Panc1 (cell line): ENCODE measurements around the gene MAFB. TPM values are rescaled to one million over a fixed set of nuclear protein-coding genes. Genes with fewer than 3 reads are reported as not detected.

Experiments used
- ATAC-seq: fragments of 200-7000 bp; cut with Tn5 transposase; 2 replicates; pipeline ENCODE4 v1.9.1; 2020; ENCODE audit warnings: mild to moderate bottlenecking, moderate library complexity
- BruUV-seq: library from RNA; stranded (reverse); fragments of 400-500 nt; replicated peaks from 2 replicates; lab custom pipeline; 2021; lab: Mats Ljungman, UMichigan
- CTCF ChIA-PET: fragments of 300-600 bp; sonication (Branson Sonifier 250); formaldehyde crosslinking; loops from one replicate; lab custom pipeline; 2022; ENCODE audit warnings: antibody characterized with exemption; lab: Charles Lee
- POLR2A ChIA-PET: fragments of 300-600 bp; sonication (Branson Sonifier 250); formaldehyde crosslinking; loops from one replicate; lab custom pipeline; 2022; ENCODE audit warnings: antibody characterized with exemption; lab: Charles Lee
- DNase-seq: peaks from one replicate; pipeline ENCODE4 v3.0.0-alpha.2; 2010; ENCODE audit warnings: low read depth, low spot score
- H3K27ac ChIP-seq: 2 replicates; pipeline ENCODE4 v1.5.1; 2011; ENCODE audit warnings: mild to moderate bottlenecking, low read length, inconsistent platforms
- H3K27me3 ChIP-seq: fragments of 200-500 bp; sonication (Bioruptor generic); 2 replicates; pipeline ENCODE4 v1.6.0; 2014; ENCODE audit warnings: low read length, inconsistent platforms; ENCODE audit not compliant: control insufficient read depth, insufficient read depth
- H3K36me3 ChIP-seq: fragments of 200-500 bp; sonication (Bioruptor generic); 2 replicates; pipeline ENCODE4 v1.5.1; 2014; ENCODE audit warnings: inconsistent platforms, mild to moderate bottlenecking, low read length, moderate library complexity; ENCODE audit not compliant: control insufficient read depth, insufficient read depth
- H3K4me1 ChIP-seq: 2 replicates; pipeline ENCODE4 v1.5.1; 2011; ENCODE audit warnings: inconsistent platforms, mild to moderate bottlenecking, low read length, moderate library complexity; ENCODE audit not compliant: control insufficient read depth, insufficient read depth
- H3K4me3 ChIP-seq, 2 experiments: 2 replicates each; pipeline ENCODE4 v1.5.1; 2011 to 2012; ENCODE audit warnings: low read depth in 2 of 2, low read length in 2 of 2, mild to moderate bottlenecking in 2 of 2, inconsistent platforms in 1 of 2, moderate library complexity in 1 of 2
- H3K9me3 ChIP-seq: fragments of 200-500 bp; sonication (Bioruptor generic); 2 replicates; pipeline ENCODE4 v1.5.1; 2014; ENCODE audit warnings: low read depth, mild to moderate bottlenecking, inconsistent platforms, low read length, moderate library complexity; ENCODE audit not compliant: control insufficient read depth, insufficient read depth
- CTCF ChIP-seq: fragments of 450-650 bp; IDR thresholded peaks from 2 replicates; pipeline ENCODE4 v1.5.1; 2017; ENCODE audit warnings: mild to moderate bottlenecking
- POLR2AphosphoS5 ChIP-seq: IDR thresholded peaks from 2 replicates; pipeline ENCODE4 v1.6.1; 2012; ENCODE audit warnings: mild to moderate bottlenecking, low read depth, low read length, moderate library complexity
- SIN3A ChIP-seq: IDR thresholded peaks from 2 replicates; pipeline ENCODE4 v1.6.1; 2012; ENCODE audit warnings: low read depth, mild to moderate bottlenecking, low read length, moderate library complexity, borderline replicate concordance; ENCODE audit not compliant: insufficient read depth
- TCF7L2 ChIP-seq: IDR thresholded peaks from 2 replicates; pipeline ENCODE4 v1.6.1; 2011; ENCODE audit warnings: mild to moderate bottlenecking, low read depth, low read length, inconsistent platforms
- in situ Hi-C: cut with HindIII; loops from 2 replicates; pipeline ENCODE4 v1.10.0; 2016; ENCODE audit warnings: low sequenced_read_pairs, low pct_unique_long_range_greater_than_20kb
- intact Hi-C: fragments of 100-400 bp; cut with micrococcal nuclease; formaldehyde crosslinking; loops from one replicate; pipeline ENCODE4 v1.10.0; 2022; ENCODE audit not compliant: unreplicated experiment
- total RNA-seq: library from RNA; stranded (reverse); gene quantifications from one replicate; pipeline ENCODE4 v1.2.1, GENCODE V29; 2021; ENCODE audit not compliant: unreplicated experiment
- TF ChIP-seq, protein P1 (sequence below), 2 experiments: IDR thresholded peaks; 2 replicates each; pipeline ENCODE4 v1.6.1; 2011 to 2012; ENCODE audit warnings: low read depth in 2 of 2, control low read depth in 1 of 2, low read length in 1 of 2, mild to moderate bottlenecking in 1 of 2, moderate library complexity in 1 of 2; ENCODE audit not compliant: insufficient read depth in 1 of 2

Gene MAFB
- total RNA-seq, 1 experiment from 2014 or later, result 0.28 TPM

DNA sequence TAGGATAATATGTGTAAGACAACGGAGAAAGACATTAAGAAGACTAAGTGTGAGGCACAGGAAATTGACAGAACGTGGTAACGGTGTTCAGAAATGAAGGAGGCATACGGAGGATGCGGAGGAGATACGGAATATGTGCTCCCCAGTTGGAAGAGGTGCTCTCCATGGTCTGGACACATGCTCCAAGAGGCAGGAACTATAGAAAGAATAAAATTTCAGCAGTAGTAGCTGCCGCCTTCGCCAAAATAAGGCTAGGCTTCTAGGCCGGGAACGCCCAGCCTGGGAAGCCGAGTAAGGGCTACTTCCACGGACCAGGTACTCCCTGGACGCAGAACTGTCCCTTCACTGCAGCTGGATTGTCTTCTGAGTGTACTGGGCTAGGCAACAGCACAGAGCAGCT is 7.4 kb downstream of the MAFB start:
- no peaks in the 10 kb centered on the region for H3K36me3 ChIP-seq
- no peak overlapping the region for H3K4me3 ChIP-seq
- H3K9me3 ChIP-seq, result no peaks in the 10 kb centered on the region
- ATAC-seq, result no peak
- H3K4me1 ChIP-seq, result no peaks in the 10 kb centered on the region
- ChIA-PET POLR2A (no interaction called here), CTCF (no interaction called here)
- H3K27me3 ChIP-seq, result peaks cover 11% of the 10 kb centered on the region
- intact Hi-C loops, result no loop called here
- DNase-seq, result no peak
- BruUV-seq, result no TSS peak
- in situ Hi-C loops, result no loop called here
- TF ChIP-seq, protein P1, sequence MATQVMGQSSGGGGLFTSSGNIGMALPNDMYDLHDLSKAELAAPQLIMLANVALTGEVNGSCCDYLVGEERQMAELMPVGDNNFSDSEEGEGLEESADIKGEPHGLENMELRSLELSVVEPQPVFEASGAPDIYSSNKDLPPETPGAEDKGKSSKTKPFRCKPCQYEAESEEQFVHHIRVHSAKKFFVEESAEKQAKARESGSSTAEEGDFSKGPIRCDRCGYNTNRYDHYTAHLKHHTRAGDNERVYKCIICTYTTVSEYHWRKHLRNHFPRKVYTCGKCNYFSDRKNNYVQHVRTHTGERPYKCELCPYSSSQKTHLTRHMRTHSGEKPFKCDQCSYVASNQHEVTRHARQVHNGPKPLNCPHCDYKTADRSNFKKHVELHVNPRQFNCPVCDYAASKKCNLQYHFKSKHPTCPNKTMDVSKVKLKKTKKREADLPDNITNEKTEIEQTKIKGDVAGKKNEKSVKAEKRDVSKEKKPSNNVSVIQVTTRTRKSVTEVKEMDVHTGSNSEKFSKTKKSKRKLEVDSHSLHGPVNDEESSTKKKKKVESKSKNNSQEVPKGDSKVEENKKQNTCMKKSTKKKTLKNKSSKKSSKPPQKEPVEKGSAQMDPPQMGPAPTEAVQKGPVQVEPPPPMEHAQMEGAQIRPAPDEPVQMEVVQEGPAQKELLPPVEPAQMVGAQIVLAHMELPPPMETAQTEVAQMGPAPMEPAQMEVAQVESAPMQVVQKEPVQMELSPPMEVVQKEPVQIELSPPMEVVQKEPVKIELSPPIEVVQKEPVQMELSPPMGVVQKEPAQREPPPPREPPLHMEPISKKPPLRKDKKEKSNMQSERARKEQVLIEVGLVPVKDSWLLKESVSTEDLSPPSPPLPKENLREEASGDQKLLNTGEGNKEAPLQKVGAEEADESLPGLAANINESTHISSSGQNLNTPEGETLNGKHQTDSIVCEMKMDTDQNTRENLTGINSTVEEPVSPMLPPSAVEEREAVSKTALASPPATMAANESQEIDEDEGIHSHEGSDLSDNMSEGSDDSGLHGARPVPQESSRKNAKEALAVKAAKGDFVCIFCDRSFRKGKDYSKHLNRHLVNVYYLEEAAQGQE (IDR thresholded peaks at IDR 0.05; ENCODE audit: insufficient read depth in 1 of 2, low read depth in 2 of 2, low read length in 1 of 2), result no peak
- TF ChIP-seq SIN3A, result no peak
- no peak for TF ChIP-seq POLR2AphosphoS5
- TF ChIP-seq TCF7L2, result no peak
- TF ChIP-seq CTCF, result no peak
- H3K27ac ChIP-seq, result no peak overlapping the region

DNA sequence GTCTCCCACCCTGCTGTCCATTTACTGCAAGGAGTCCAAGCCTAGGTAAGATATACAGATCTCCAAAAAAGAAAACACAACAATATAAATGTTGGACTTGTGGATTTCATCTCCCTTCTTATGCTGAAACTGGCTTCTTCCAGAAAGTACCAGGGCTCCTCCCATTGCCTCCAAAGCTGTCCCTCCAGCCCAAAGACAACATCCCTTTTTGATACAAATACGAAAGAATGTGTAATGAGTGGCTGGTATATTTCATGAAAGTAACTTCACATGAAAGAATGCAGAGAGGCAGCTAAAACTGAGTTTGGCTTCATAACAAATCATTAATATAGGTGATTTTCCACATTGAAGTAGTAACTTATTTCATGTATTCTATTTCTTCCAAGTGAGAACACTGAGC is 7.9 kb downstream of the MAFB start:
- TF ChIP-seq POLR2AphosphoS5, result no peak
- TF ChIP-seq CTCF, result no peak
- no peak for TF ChIP-seq TCF7L2
- TF ChIP-seq SIN3A, result no peak
- TF ChIP-seq, protein P1 (IDR thresholded peaks at IDR 0.05; ENCODE audit: insufficient read depth in 1 of 2, low read depth in 2 of 2, low read length in 1 of 2), result no peak
- in situ Hi-C loops (no loop called here), intact Hi-C loops (no loop called here)
- H3K27ac ChIP-seq, result no peak overlapping the region
- CTCF ChIA-PET, result no interaction called here
- no peak overlapping the region for H3K4me3 ChIP-seq
- H3K4me1 ChIP-seq, result no peaks in the 10 kb centered on the region
- DNase-seq (no peak), ATAC-seq (no peak)
- POLR2A ChIA-PET, result no interaction called here
- H3K36me3 ChIP-seq, result no peaks in the 10 kb centered on the region
- H3K27me3 ChIP-seq, result peaks cover 14% of the 10 kb centered on the region
- no TSS peak for BruUV-seq
- H3K9me3 ChIP-seq, result no peaks in the 10 kb centered on the region
